Measurements from ENCODE around the gene NKAPL. TPM values are rescaled to one million over a fixed set of nuclear protein-coding genes. Genes with fewer than 3 reads are reported as not detected.
A peak's percentile ranks its signal among the peaks of the same experiment; 100 is the strongest.

NKAPL gene
- total and polyA plus RNA-seq, 2 of the 13 experiments (the other 11 are each of a cell fraction or from before 2014, with no cell fraction given): not detected

- peak; percentile 68; the same call in 1 of the 2 replicates for TF ChIP-seq MYPOP (CRISPR knock-in tag; IDR thresholded peaks at IDR 0.05)
- TF ChIP-seq CTCF (CRISPR knock-in tag; IDR thresholded peaks at IDR 0.05): peak; percentile 46
- TF ChIP-seq ARNTL (CRISPR knock-in tag; IDR thresholded peaks at IDR 0.05): no peak
- TF ChIP-seq RFXAP (CRISPR knock-in tag; IDR thresholded peaks at IDR 0.05; ENCODE audit: borderline replicate concordance): 0 out of 2 replicates have a peak, but pooled peaks have one; percentile 20
- 0 out of 2 replicates have a peak, but pooled peaks have one; percentile 19 for TF ChIP-seq ONECUT2 (CRISPR knock-in tag; IDR thresholded peaks at IDR 0.05)
- peak; percentile 63; the same call in 1 of the 2 replicates for TF ChIP-seq SMAD3 (CRISPR knock-in tag; IDR thresholded peaks at IDR 0.05)
- no peak for TF ChIP-seq ZNF225 (CRISPR knock-in tag; IDR thresholded peaks at IDR 0.05)
- TF ChIP-seq PRDM4 (CRISPR knock-in tag; IDR thresholded peaks at IDR 0.05; ENCODE audit: borderline replicate concordance): no peak
- peak; percentile 45; the same call in 1 of the 2 replicates for TF ChIP-seq GABPB1 (CRISPR knock-in tag; IDR thresholded peaks at IDR 0.05)
- no peak for TF ChIP-seq POGK (CRISPR knock-in tag; conservative IDR thresholded peaks at IDR 0.05)
- 0 out of 2 replicates have a peak, but pooled peaks have one; percentile 59 for TF ChIP-seq MTERF4 (CRISPR knock-in tag; IDR thresholded peaks at IDR 0.05)
- no peak for TF ChIP-seq ZNF781 (CRISPR knock-in tag; IDR thresholded peaks at IDR 0.05; ENCODE audit: borderline replicate concordance, not compliant biosample characterization)
- no peak for TF ChIP-seq ZBTB39 (CRISPR knock-in tag; IDR thresholded peaks at IDR 0.05)
- peak; percentile 68 for TF ChIP-seq ZKSCAN1 (IDR thresholded peaks at IDR 0.05; ENCODE audit: low read length)
- peak; percentile 77 for TF ChIP-seq ZNF580 (CRISPR knock-in tag; IDR thresholded peaks at IDR 0.05; ENCODE audit: borderline replicate concordance, low read depth)
- 0 out of 2 replicates have a peak, but pooled peaks have one; percentile 54 for TF ChIP-seq KAT7 (CRISPR knock-in tag; IDR thresholded peaks at IDR 0.05; ENCODE audit: borderline replicate concordance)
- TF ChIP-seq ATF1 (CRISPR knock-in tag; IDR thresholded peaks at IDR 0.05): peak; percentile 53; the same call in 1 of the 2 replicates
Measured at GRCh38 chr6:28212510-28213212, 46.4 kb upstream of the NKAPL start (continued).

All from HepG2 (cell line).